IMR-90 (cell line): ENCODE data around the gene SIGLECL1.

Experiments
- MXI1 ChIP-seq: IDR thresholded peaks from 2 replicates; pipeline ENCODE4 v1.6.1; 2012; ENCODE audit warnings: low read depth, mild to moderate bottlenecking, low read length, moderate library complexity, borderline replicate concordance
- TF ChIP-seq, protein P1 (sequence below): conservative IDR thresholded peaks from 2 replicates; pipeline ENCODE4 v1.5.1; 2012; ENCODE audit warnings: mild to moderate bottlenecking, low read depth, low read length, improper control_type of control experiment

DNA sequence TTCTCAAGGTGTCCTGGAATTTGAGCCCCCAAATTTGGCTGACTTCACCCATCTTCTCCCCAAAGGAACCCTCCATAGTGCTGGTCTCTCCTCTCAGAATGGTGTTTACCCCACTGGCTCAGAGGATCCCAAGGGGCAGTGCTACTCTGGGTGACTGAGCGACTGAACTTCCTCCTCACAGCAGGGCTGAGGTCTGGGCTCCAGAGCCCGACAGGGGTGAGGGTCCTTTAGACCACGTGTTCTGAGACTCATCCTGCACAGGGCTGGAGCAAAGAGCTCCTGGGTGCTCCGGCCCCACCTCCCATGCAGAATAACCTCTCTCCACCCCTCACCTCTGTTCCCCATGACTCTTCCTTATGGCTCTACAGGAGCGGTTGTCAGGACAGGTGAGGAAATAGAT, 49.2 kb upstream of the SIGLECL1 start:
- no peak for TF ChIP-seq MXI1
- TF ChIP-seq, protein P1, sequence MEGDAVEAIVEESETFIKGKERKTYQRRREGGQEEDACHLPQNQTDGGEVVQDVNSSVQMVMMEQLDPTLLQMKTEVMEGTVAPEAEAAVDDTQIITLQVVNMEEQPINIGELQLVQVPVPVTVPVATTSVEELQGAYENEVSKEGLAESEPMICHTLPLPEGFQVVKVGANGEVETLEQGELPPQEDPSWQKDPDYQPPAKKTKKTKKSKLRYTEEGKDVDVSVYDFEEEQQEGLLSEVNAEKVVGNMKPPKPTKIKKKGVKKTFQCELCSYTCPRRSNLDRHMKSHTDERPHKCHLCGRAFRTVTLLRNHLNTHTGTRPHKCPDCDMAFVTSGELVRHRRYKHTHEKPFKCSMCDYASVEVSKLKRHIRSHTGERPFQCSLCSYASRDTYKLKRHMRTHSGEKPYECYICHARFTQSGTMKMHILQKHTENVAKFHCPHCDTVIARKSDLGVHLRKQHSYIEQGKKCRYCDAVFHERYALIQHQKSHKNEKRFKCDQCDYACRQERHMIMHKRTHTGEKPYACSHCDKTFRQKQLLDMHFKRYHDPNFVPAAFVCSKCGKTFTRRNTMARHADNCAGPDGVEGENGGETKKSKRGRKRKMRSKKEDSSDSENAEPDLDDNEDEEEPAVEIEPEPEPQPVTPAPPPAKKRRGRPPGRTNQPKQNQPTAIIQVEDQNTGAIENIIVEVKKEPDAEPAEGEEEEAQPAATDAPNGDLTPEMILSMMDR, result no peak
